ENCODE results near the gene RIOK3. TPM values are rescaled to one million over a fixed set of nuclear protein-coding genes. Genes with fewer than 3 reads are reported as not detected.
"Not testable (repeated sequence)": the region's sequence is repeated elsewhere in the genome, so short reads cannot be mapped to it uniquely, and the experiment has no call there.

The RIOK3 gene
- total RNA-seq, 4 donors from 2014 or later, result 85.4 to 219 (median 97.0) TPM

DNA sequence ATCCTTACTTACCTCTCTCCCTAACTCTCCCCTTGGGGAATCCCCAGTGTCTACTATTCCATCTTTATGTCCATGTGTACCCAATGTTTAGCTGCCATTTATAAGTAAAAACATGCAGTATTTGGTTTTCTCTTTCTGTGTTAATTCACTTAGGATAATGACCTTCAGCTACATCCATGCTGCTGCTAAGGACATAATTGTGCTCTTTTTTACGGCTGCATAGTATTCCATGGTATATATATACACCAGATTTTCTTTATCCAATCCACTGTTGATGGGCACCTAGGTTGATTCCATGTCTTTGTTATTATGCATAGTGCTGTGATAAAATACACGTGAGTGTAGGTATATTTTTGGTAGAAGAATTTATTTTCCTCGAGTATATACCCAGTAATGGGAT is 24.3 kb upstream of the RIOK3 start:
- H3K27me3 ChIP-seq, result no peaks in the 10 kb centered on the region
- no peak overlapping the region for H3K4me3 ChIP-seq
- DNase-seq (ENCODE audit: low spot score in 2 of 2), result no peak
- H3K4me1 ChIP-seq, result no peaks in the 10 kb centered on the region
- no peaks in the 10 kb centered on the region for H3K9me3 ChIP-seq
- TF ChIP-seq EP300 (IDR thresholded peaks at IDR 0.05) (no peak), POLR2A (IDR thresholded peaks at IDR 0.05) (no peak), POLR2AphosphoS5 (IDR thresholded peaks at IDR 0.05) (no peak)
- TF ChIP-seq, protein P1, sequence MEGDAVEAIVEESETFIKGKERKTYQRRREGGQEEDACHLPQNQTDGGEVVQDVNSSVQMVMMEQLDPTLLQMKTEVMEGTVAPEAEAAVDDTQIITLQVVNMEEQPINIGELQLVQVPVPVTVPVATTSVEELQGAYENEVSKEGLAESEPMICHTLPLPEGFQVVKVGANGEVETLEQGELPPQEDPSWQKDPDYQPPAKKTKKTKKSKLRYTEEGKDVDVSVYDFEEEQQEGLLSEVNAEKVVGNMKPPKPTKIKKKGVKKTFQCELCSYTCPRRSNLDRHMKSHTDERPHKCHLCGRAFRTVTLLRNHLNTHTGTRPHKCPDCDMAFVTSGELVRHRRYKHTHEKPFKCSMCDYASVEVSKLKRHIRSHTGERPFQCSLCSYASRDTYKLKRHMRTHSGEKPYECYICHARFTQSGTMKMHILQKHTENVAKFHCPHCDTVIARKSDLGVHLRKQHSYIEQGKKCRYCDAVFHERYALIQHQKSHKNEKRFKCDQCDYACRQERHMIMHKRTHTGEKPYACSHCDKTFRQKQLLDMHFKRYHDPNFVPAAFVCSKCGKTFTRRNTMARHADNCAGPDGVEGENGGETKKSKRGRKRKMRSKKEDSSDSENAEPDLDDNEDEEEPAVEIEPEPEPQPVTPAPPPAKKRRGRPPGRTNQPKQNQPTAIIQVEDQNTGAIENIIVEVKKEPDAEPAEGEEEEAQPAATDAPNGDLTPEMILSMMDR (IDR thresholded peaks at IDR 0.05), result no peak
- H3K36me3 ChIP-seq, result no peaks in the 10 kb centered on the region
- no peak overlapping the region for H3K27ac ChIP-seq
- 96% methylated on average over 3 of the region's 3 CpGs for WGBS

DNA sequence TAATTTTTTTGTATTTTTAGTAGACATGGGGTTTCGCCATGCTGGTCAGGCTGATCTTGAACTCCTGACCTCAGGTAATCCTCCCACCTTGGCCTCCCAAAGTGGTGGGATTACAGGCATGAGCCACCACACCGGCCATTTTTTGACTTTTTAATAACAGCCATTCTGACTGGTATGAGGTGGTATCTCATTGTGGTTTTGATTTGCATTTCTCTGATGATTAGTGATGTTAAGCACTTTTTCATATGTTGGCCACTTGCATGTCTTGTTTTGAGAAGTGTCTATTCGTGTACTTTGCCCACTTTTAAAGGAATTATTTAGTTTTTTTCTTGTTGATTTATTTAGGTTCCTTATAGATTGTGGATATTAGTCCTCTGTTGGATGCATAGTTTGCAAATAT is 23.5 kb upstream of the RIOK3 start:
- H3K27ac ChIP-seq; H3K4me3 ChIP-seq; H3K9me3 ChIP-seq; H3K36me3 ChIP-seq; DNase-seq (ENCODE audit: low spot score in 2 of 2); H3K4me1 ChIP-seq; H3K27me3 ChIP-seq: not testable (repeated sequence)
- WGBS, result 62% methylated on average over 3 of the region's 3 CpGs

DNA sequence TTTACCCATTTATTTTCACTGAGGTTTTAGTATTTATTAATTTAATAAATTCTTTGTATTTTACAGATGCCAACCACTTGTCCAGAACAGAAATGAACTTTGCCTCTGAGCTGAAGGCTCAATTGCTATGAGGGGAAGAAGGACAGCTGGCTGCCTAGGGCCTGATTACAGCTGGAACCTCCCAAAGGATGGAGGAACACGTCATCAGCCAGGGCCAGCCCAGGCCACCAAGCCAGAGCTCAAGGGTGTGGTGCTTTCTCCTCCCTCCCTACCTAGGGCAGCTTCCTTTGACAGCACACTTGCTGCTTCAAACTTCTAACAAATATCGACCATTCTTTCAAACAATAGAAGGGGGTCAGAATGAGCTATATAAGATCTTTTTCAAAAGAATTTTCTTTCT is 19.7 kb upstream of the RIOK3 start:
- Histone ChIP-seq H3K27me3 (no peaks in the 10 kb centered on the region), H3K4me1 (peaks cover 15% of the 10 kb centered on the region), H3K9me3 (no peaks in the 10 kb centered on the region), H3K27ac (no peak overlapping the region), H3K4me3 (no peak overlapping the region), H3K36me3 (no peaks in the 10 kb centered on the region)
- TF ChIP-seq EP300 (IDR thresholded peaks at IDR 0.05), result no peak
- TF ChIP-seq, protein P1 (IDR thresholded peaks at IDR 0.05), result no peak
- no peak for TF ChIP-seq POLR2AphosphoS5 (IDR thresholded peaks at IDR 0.05)
- no peak for TF ChIP-seq POLR2A (IDR thresholded peaks at IDR 0.05)
- DNase-seq (ENCODE audit: low spot score in 2 of 2), result no peak
- 33% methylated on average over 2 of the region's 2 CpGs for WGBS

DNA sequence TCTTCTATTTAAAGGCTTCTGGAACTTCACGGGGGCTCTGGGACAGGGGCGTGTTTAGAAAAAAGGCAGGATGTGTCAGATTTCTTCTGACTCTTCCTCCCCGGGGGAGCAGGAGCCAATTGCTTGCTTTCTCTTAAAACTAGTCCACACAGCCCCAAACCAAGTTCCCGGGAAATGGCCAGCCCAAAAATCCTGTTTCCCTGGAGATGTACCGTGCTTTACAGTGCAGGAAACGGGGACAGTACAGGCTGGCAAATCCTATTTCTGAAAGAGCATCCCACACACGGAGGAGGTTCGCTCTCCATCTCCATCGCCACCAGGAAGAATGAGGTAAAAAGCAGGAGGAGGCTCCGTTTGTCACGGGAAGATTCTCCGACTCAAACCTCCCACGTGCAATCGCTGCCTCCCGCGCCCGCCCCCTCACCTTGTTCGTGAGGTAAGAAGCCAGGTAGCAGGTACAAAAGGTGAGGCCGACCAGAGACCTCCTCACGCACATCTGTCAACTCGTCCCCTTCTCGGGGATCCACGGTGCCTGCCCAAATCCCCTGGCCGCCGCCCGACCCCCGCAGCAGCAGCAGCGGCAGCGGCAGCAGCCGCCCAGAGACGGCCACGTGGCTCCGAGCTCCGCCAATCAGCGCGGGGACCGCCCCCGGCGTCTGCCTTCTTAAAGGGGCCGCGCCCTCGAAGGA is 15.6 kb upstream of the RIOK3 start:
- Histone ChIP-seq H3K4me3 (peak overlapping the region; percentile 74), H3K27me3 (no peaks in the 10 kb centered on the region), H3K4me1 (peaks cover 15% of the 10 kb centered on the region), H3K27ac (peak overlapping the region; percentile 53), H3K9me3 (no peaks in the 10 kb centered on the region), H3K36me3 (no peaks in the 10 kb centered on the region)
- no peak for TF ChIP-seq EP300 (IDR thresholded peaks at IDR 0.05)
- TF ChIP-seq POLR2AphosphoS5 (IDR thresholded peaks at IDR 0.05), result peak in 2 of 3 donors; percentile 26 to 35
- peak; percentile 90 for DNase-seq (ENCODE audit: low spot score in 2 of 2)
- under 1% methylated on average over 42 of the region's 42 CpGs for WGBS

DNA sequence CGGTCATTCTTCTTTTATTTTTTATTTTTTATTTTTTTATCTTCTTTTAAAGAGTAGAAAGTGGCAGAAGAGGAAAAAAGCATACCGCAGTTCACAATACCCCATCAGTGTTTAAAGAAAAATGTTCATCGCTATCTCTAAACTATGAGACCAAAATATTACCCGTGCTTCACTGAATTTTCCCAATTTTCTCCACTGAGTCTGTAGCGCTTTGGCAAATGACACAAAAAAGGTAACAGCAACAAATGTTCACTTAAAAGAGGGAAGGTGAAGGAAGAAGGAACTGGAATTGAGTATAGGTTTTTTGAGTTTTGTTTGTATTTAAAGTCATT is 15.1 kb upstream of the RIOK3 start:
- no peaks in the 10 kb centered on the region for H3K27me3 ChIP-seq
- DNase-seq (ENCODE audit: low spot score in 2 of 2), result no peak
- TF ChIP-seq POLR2A (IDR thresholded peaks at IDR 0.05) (no peak), POLR2AphosphoS5 (IDR thresholded peaks at IDR 0.05) (no peak), EP300 (IDR thresholded peaks at IDR 0.05) (no peak)
- TF ChIP-seq, protein P1 (IDR thresholded peaks at IDR 0.05), result no peak
- H3K4me3 ChIP-seq, result peak overlapping the region; percentile 74
- H3K4me1 ChIP-seq, result peaks cover 15% of the 10 kb centered on the region
- H3K27ac ChIP-seq, result peak overlapping the region; percentile 53
- no peaks in the 10 kb centered on the region for H3K9me3 ChIP-seq
- 32% methylated on average over 5 of the region's 5 CpGs for WGBS
- no peaks in the 10 kb centered on the region for H3K36me3 ChIP-seq

DNA sequence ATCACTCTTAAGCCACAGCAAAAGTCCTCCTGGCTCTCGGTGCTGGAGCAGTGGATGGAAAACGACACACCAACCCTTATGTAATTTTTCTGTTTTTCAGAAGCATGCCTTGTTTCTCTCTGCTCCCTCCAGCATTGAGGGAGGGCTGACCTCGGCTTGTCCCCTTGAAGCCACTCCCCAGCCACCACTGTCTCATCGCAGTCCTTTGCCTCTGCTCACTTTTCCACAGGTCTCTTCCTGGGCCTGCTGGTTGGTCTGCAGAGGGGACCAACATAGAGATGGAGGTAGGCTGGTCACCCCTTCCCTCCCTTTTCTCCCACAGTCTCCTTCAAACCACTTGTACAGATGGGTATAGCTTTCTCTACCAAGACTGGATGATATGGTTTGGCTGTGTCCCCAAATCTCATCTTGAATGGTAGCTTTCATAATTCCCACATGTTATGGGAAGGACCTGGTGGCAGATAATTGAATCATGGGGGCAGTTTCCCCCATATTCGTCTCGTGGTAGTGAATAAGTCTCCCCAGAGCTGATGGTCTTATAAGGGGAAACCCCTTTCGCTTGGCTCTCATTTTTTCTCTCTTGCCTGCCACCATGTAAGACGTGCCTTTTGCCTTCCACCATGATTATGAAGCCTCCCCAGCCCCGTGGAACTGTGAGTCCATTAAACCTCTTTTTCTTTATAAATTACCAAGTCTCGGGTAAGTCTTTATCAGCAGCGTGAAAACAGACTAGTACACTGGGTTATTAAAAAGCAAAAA is 14.3 kb upstream of the RIOK3 start:
- Histone ChIP-seq H3K36me3 (no peaks in the 10 kb centered on the region), H3K27ac (no peak overlapping the region), H3K27me3 (no peaks in the 10 kb centered on the region), H3K4me3 (no peak overlapping the region), H3K4me1 (peaks cover 15% of the 10 kb centered on the region), H3K9me3 (no peaks in the 10 kb centered on the region)
- WGBS, result 80% methylated on average over 11 of the region's 11 CpGs
- TF ChIP-seq POLR2A (IDR thresholded peaks at IDR 0.05), result no peak
- TF ChIP-seq, protein P1 (IDR thresholded peaks at IDR 0.05), result no peak
- no peak for TF ChIP-seq EP300 (IDR thresholded peaks at IDR 0.05)
- no peak for TF ChIP-seq POLR2AphosphoS5 (IDR thresholded peaks at IDR 0.05)
- DNase-seq (ENCODE audit: low spot score in 2 of 2), result no peak

Measured in suprapubic skin (tissue), 4 donors.